Loucy (cell line): ENCODE data around the gene ZNF511.

Experiments used
- H2AFZ ChIP-seq: fragments of 200-600 bp; sonication (generic); 2 replicates; pipeline ENCODE4 v1.6.0; 2016; ENCODE audit warnings: antibody characterized with exemption, mild to moderate bottlenecking, low read length, moderate library complexity
- H3F3A ChIP-seq: fragments of 200-600 bp; 2 replicates; pipeline ENCODE4 v1.6.0; 2016; ENCODE audit warnings: antibody characterized with exemption, low read depth, mild to moderate bottlenecking
- H3K27me3 ChIP-seq: fragments of 200-600 bp; sonication (generic); 2 replicates; pipeline ENCODE4 v1.6.1; 2014; ENCODE audit warnings: low read length, mild to moderate bottlenecking; ENCODE audit not compliant: insufficient read depth, poor library complexity, severe bottlenecking
- H3K36me3 ChIP-seq: fragments of 200-600 bp; sonication (generic); 2 replicates; pipeline ENCODE4 v1.6.1; 2016; ENCODE audit warnings: low read length; ENCODE audit not compliant: insufficient read depth
- H3K4me1 ChIP-seq: fragments of 200-600 bp; sonication (generic); 2 replicates; pipeline ENCODE4 v1.5.1; 2014; ENCODE audit warnings: low read length, mild to moderate bottlenecking; ENCODE audit not compliant: insufficient read depth, poor library complexity, severe bottlenecking
- H3K4me2 ChIP-seq: fragments of 200-600 bp; sonication (generic); 2 replicates; pipeline ENCODE4 v1.6.0; 2014; ENCODE audit warnings: antibody characterized with exemption, low read length, low read depth, mild to moderate bottlenecking; ENCODE audit not compliant: poor library complexity, severe bottlenecking
- H3K4me3 ChIP-seq: fragments of 200-600 bp; sonication (generic); 2 replicates; pipeline ENCODE4 v1.5.1; 2014; ENCODE audit warnings: low read length, mild to moderate bottlenecking, mixed read lengths; ENCODE audit not compliant: poor library complexity, severe bottlenecking
- H3K79me2 ChIP-seq: fragments of 200-600 bp; sonication (generic); 2 replicates; pipeline ENCODE4 v1.6.1; 2014; ENCODE audit warnings: low read length; ENCODE audit not compliant: insufficient read depth
- H3K9ac ChIP-seq: fragments of 200-600 bp; sonication (generic); 2 replicates; pipeline ENCODE4 v1.6.0; 2014; ENCODE audit warnings: mild to moderate bottlenecking, low read depth, low read length, moderate library complexity; ENCODE audit not compliant: poor library complexity, severe bottlenecking
- H3K9me2 ChIP-seq: fragments of 200-600 bp; sonication (generic); replicated peaks from 2 replicates; pipeline ENCODE4 v1.6.1; 2016; ENCODE audit warnings: low read depth, low read length, mixed read lengths
- H3K9me3 ChIP-seq: fragments of 200-600 bp; sonication (generic); 2 replicates; pipeline ENCODE4 v1.6.1; 2014; ENCODE audit warnings: mild to moderate bottlenecking, antibody characterized with exemption, low read length, low read depth; ENCODE audit not compliant: insufficient read depth
- H4K20me1 ChIP-seq: fragments of 200-600 bp; sonication (generic); 2 replicates; pipeline ENCODE4 v1.6.0; 2014; ENCODE audit warnings: antibody characterized with exemption, low read length, mild to moderate bottlenecking; ENCODE audit not compliant: insufficient read depth, poor library complexity, severe bottlenecking
- CTCF ChIP-seq: fragments of 200-600 bp; sonication (generic); conservative IDR thresholded peaks from 2 replicates; pipeline ENCODE4 v1.5.1; 2014; ENCODE audit warnings: mild to moderate bottlenecking, antibody characterized with exemption, low read length
- EZH2phosphoT487 ChIP-seq: fragments of 200-600 bp; IDR thresholded peaks from 2 replicates; pipeline ENCODE4 v1.6.1; 2018; ENCODE audit warnings: antibody characterized with exemption, mild to moderate bottlenecking, moderate library complexity, borderline replicate concordance

Gene ZNF511

GRCh38 chr10:133299738-133300137 is 9.0 kb upstream of the ZNF511 start:
- Histone ChIP-seq H4K20me1 (no peaks in the 10 kb centered on the region), H3K4me3 (no peak overlapping the region), H2AFZ (no peak overlapping the region), H3K4me1 (no peaks in the 10 kb centered on the region), H3K27me3 (no peaks in the 10 kb centered on the region), H3F3A (no peaks in the 10 kb centered on the region), H3K36me3 (peaks cover 52% of the 10 kb centered on the region; the same call in 1 of the 2 replicates), H3K4me2 (no peak overlapping the region), H3K79me2 (peaks cover 21% of the 10 kb centered on the region), H3K9ac (no peak overlapping the region), H3K9me3 (no peaks in the 10 kb centered on the region), H3K9me2 (no peaks in the 10 kb centered on the region)
- TF ChIP-seq EZH2phosphoT487 (no peak), CTCF (no peak)

GRCh38 chr10:133302230-133302629 is 6.5 kb upstream of the ZNF511 start:
- no peak for TF ChIP-seq EZH2phosphoT487
- peak; percentile 13; the same call in 1 of the 2 replicates for TF ChIP-seq CTCF
- Histone ChIP-seq H3K4me3 (no peak overlapping the region), H3K79me2 (peaks cover 40% of the 10 kb centered on the region), H4K20me1 (peaks cover 2% of the 10 kb centered on the region), H3K27me3 (no peaks in the 10 kb centered on the region), H3K9me3 (no peaks in the 10 kb centered on the region), H3K4me1 (peaks cover 6% of the 10 kb centered on the region), H3K36me3 (peaks cover 32% of the 10 kb centered on the region; the same call in 1 of the 2 replicates), H3K9me2 (no peaks in the 10 kb centered on the region), H3K9ac (no peak overlapping the region), H2AFZ (no peak overlapping the region), H3K4me2 (no peak overlapping the region), H3F3A (no peaks in the 10 kb centered on the region)

- H4K20me1 ChIP-seq = peaks cover 6% of the 10 kb centered on the region
- peaks cover 49% of the 10 kb centered on the region for H3K79me2 ChIP-seq
- TF ChIP-seq EZH2phosphoT487 (no peak), CTCF (no peak)
These were observed 5.5 kb upstream of the ZNF511 start for GRCh38 chr10:133303206-133303605.

More at GRCh38 chr10:133303206-133303605, 5.5 kb upstream of the ZNF511 start:
- Histone ChIP-seq H3F3A (no peaks in the 10 kb centered on the region), H3K4me1 (peaks cover 10% of the 10 kb centered on the region), H3K9me3 (no peaks in the 10 kb centered on the region), H3K9me2 (no peaks in the 10 kb centered on the region), H3K9ac (no peak overlapping the region), H3K36me3 (peaks cover 22% of the 10 kb centered on the region; the same call in 1 of the 2 replicates), H3K4me3 (no peak overlapping the region), H3K27me3 (no peaks in the 10 kb centered on the region), H3K4me2 (no peak overlapping the region), H2AFZ (no peak overlapping the region)
